GM19351 (cell line): ENCODE measurements around the gene NKIRAS1.

Source experiments
- ATAC-seq: cut with Tn5 transposase; IDR thresholded peaks from one replicate; pipeline ENCODE4 v1.9.1; 2021; ENCODE audit warnings: mild to moderate bottlenecking, moderate library complexity; ENCODE audit not compliant: unreplicated experiment

The NKIRAS1 gene

DNA sequence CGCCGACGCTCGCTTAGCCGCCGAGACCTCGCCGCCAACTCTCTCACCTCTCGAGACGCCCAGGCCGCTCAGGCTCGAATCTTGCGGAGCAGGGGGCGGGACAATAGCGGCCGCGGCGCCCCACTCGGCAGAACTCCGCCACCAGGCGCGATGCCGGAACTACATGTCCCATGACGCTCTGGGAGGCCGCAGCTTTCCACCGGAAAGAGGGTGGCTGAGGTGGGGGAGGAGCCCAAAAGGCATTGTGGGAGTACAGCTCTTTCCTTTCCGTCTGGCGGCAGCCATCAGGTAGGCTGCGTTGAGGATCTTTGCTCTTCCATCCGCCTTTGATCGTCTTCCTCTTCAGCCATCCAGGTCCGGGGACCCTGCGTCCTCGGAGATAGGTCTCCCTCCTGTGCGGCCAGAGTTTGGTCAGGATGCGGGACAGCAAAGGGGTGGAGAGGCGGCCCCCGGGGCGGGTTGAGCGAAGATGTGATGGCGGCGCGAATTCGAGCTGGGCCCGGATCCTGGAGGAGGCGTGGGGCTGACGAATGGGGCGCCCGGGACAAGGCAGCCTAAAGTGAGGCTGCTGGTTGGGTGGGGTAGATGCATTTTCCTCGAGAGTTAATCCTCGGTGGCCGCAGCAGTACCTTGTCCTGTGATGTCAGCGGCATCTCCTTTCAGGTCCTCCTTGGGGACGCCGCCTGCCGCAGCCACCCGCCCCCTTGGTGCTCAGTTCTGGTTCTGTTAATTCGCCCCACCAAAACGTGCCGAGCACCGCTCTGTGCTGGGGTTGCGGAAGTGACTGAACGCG lies at the start of gene NKIRAS1, which contains the start of gene RPL15:
Gene NKIRAS1 (minus strand): TSS at position 105 of the 793 bp plus-strand sequence. CDS start 6,086 bp downstream, outside the sequence.
Gene RPL15 (plus strand): TSS at position 247 of the 793 bp plus-strand sequence. CDS start 728 bp downstream, outside the sequence.
- ATAC-seq, result peak; percentile 88

DNA sequence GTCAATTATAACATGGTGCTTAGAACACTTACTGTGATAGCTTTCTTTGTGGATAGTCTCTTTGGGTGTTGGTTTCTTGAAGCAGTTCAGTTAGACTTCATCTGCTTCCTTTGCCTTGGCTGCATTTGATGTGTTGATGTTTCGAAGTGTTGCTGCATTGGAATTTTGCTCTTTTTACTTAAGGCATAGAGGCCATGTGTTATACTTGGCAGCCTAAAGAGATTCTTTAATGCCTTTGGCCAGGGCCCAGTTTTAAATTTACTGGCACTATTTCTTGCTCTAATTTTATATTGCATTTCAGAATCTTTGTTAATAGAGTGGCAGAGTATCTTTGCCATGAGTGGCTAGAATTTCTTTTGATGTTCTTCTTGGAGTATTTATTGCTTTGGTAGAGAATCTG lies 49.5 kb upstream of the NKIRAS1 start:
- ATAC-seq, result no peak

DNA sequence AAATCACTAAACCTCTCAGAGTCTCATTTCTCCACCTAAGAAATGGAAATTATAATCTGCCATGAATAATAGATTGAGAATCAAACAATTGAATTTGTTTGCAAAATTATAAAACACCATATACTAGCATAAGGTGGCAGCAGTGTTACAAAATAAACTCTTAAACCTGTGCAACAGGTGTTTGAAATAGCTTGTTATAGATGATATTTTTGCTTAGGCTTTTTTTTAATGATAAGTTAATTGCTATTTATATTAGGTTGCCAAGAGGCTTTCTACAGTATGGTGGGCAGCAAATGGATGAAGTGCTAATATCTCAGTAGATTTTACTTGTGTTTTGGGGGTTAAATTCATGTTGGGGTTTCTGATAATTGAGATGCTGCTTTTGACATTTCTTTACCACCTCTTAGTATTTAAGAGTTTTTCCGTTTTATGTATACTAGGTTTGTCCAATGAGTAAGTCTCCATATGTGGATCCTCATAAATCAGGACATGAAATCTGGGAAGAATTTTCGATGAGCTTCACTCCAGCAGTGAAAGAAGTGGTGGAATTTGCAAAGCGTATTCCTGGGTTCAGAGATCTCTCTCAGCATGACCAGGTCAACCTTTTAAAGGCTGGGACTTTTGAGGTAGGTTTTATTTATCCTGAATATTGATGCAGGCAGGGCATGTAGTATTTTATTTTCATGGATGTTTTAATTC lies 47.9 kb upstream of the NKIRAS1 start:
- ATAC-seq, result no peak

DNA sequence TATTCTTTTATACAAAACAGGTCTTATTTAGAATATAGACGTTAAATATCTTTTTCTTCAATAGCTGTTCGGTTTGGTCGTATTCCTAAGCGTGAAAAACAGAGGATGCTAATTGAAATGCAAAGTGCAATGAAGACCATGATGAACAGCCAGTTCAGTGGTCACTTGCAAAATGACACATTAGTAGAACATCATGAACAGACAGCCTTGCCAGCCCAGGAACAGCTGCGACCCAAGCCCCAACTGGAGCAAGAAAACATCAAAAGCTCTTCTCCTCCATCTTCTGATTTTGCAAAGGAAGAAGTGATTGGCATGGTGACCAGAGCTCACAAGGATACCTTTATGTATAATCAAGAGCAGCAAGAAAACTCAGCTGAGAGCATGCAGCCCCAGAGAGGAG lies 45.1 kb upstream of the NKIRAS1 start:
- no peak for ATAC-seq

DNA sequence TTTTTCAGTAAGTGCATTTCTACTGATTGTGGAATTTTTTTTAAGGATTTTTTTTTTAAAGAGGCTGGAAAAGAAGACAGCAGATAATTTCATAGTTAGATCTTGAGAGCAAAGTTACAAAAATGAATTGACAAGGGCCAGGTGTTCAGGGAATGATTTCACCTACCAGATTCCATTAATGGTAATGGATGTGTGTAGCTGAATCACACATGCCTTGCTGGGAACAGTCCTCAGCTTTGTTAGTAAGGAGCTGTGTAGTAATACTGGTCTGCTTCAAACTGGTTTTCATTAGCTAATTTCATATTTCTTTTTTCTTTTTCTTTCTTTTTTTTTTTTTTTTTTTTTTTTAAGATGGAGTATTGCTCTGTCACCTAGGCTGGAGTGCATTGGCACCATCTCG lies 44.3 kb upstream of the NKIRAS1 start:
- ATAC-seq, result no peak

DNA sequence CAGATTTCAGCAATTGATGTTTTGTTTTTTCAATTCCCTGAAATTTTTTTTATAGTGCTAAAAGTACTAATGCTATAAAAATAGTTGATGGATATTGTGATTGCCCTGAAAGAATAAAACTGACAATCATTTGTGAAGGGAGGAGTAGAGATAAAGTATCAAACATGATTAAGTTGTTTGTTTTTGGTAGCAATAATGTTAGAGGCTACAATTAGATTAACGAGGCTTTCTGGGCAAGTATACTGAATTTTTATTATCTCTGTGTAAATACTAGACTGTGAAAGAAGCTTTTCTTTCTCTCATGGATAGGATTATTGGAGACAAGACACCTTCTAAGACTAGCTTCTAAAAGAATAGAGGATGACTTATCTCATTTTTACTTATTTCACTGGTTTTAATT lies 43.9 kb upstream of the NKIRAS1 start:
- ATAC-seq, result no peak

DNA sequence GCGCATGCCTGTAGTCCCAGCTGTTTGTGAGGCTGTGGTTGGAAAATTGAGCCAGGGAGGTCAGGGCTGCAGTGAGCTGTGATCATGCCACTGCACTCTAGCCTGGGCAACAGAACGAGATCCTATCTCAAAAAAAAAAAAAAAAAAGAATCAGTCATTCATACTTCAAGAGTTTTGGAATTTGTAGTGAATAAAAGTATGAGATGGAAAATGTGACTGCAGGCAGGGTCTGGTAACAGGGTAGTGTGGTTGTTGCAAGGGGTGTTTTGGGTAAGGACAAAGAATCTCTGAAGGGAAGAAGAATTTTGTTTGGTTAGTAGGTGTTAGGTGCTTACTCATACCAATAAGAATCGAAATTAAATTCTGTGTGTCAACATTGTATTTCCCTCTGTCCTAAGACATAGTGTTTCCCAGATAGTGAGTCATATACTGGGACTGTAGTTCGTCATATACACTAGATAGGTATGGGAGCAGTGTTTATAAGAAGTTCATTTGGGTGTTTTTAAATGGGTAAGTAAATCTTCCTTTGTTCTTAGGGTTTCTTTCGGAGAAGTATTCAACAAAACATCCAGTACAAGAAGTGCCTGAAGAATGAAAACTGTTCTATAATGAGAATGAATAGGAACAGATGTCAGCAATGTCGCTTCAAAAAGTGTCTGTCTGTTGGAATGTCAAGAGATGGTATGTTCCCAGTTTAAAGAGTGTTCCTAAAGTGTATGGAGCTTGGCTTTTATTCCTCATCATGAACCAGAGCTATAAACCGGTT lies 42.5 kb upstream of the NKIRAS1 start:
- peak; percentile 53 for ATAC-seq

DNA sequence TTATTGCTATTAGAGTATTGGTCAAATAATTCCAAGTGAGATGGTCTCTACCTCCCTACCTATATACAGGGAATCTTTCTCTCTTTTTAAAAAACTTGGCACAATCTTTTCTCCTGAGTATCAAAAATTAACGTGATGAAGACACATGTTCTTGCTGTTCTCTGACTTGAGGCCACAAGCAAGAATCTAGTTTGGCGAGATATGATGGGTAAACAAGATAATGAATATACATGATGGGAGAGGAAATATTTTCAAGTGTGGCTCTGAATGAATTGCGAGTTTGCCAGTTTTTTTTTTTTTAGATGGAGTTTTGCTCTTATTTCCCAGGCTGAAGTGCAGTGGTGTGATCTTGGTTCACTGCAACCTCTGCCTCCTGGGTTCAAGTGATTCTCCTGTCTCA lies 39.9 kb upstream of the NKIRAS1 start:
- ATAC-seq, result no peak

DNA sequence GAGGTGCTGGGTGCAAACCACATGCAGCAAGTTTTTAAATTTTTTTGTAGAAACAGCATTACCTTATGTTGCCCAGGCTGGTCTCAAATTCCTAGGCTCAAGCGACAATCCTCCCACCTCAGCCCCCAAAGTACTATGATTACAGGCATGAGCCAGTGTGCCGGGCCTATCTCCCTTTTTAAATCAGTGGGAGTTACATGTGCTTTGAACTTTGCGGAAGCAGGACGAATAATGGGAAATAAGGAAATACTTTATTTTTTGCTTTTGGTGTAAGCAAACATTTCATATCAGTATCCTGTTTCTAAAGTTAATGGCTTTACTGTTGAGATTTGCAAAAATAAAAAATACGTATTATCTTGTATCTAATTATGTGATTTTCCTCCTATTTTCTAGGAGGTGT lies 37.4 kb upstream of the NKIRAS1 start:
- no peak for ATAC-seq

DNA sequence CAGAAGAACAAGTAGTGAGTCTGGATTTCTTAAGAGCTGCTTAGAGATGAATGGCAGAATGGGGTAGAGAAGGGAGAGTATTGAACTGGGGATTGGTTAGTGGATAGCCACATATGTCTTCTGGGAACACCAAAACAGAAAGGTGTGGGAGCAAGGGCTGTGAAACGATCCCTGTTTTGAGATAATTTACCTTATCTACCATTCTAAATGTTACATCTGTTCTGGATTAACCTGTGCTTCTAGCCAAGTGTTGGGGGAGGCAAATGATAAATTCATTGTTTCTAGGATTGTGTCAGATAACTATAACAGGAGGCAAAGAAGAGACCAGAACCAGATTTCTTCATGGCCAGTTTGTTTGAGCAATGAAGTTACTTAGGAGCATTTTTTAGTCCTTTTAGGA lies 36.7 kb upstream of the NKIRAS1 start:
- ATAC-seq, result no peak

DNA sequence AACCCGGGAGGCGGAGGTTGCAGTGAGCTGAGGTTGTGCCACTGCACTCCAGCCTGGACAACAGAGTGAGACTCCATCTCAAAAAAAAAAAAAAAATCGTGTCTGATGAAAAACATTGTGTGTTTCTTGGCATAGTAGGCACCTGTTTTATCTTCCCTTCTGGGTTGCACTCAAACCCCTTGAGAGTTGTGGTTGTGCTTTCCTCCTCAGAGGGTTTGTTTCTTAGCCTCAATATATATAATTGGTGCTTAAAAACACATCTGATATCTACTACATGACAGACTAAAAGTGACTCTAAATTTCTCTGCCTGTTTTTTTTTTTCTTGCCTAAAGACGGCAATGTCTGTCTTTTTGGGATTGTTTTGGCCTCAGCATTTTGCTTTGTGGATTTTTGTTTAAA lies 35.9 kb upstream of the NKIRAS1 start:
- ATAC-seq, result peak; percentile 43

DNA sequence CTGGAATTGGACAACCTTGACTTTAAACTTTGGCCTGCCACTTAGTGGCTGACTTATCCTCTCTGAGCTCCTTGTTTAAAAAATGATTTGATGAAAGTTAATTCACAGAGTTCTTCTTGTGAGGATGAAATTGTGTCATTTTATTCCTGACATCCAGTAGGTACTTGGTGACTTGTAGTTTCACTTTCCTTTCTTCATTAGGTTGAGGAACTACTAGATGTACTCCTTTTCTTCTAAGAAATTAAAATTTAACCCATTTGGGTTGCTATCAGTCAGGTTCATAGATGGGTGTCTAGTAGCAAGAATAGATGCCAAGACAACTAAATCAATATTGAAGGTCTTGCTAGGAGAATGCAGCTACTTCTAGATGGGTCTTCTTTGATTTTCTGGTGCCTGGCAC lies 33.5 kb upstream of the NKIRAS1 start:
- peak; percentile 21 for ATAC-seq

DNA sequence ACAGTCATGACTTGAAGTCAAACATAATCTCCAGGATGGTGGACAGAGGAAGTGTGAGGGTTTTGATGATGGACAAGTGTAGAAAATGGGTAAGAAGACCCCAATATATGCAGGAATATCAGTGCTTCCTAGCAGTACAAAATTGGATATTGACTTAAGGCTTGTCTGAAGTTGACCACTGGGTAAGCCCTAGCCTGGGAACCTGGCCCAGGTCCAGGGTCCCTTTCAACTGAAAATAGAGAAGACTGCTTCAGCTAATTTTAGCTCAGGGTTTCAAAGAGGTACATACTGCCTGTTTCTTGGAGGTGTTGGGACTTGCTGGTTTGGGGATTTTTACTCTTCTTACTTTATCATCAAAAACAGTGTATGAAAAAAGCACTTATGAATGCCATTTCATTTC lies 33.0 kb upstream of the NKIRAS1 start:
- peak; percentile 15 for ATAC-seq

DNA sequence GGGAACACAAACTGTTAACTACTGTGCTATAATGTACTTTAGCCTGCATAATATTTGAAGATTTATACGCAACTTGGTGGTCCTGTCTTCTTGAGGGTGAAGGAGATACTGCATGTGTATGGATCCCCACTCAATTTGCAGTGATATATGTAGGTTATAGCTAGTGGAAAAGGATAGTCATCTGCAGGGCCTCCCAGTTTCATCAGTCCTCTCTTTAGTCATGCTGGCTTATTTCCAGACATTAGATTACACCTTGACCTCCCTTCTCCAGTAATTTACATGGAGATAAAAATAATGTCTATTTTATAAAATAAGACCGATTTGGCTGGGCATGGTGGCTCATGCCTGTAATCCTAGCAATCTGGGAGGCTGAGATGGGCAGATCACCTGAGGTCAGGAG lies 32.0 kb upstream of the NKIRAS1 start:
- no peak for ATAC-seq

DNA sequence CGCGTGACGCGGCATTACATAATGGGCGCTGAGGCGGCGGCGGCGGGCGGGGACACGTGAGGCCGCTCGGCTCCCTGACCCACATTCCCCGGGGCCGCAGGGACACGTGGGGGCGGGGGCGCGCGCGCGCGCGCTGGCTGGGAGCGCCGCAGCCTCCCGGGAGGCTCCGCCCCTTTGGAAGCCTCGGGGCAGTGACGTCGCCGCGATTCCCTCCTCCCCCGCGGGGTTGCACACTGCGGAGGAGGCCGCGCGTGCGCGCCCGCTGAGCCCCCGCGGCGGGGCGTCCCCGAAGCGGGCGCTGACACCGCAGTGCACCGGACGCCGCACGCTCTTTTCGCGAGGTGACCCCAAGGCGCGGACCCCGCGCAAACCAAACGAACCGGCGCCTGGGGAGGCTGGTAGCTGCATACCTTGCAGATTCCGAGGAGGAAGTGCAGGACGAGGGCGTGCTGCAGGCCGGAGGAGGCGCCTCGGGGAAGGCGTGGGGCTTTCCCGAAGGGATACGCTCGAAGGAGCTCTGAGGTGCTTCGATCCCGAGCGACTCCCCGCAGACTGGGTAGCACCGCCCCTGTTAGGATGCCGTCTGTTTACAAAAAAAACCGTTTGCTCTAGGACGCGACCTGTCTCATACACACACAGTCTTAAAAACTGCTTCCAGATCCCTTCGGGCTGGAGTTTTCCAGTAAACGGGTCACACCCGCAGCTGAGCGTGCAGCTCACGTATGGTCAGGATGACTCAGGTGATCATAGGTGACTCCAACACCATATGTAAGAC lies 29.3 kb upstream of the NKIRAS1 start:
- peak; percentile 70 for ATAC-seq

DNA sequence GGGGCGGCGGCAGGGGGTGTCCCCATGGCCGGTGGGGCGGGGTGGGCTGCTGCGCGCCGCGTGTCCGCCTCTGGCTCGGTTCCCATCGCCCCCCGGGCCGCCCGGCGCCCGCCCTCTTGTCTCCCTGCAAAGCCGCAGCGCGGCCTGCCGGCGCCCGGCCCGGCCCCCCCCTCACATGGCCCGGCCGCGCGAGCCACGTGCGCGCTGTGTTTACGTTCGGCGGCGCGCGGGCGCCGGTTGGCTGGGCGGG lies 28.8 kb upstream of the NKIRAS1 start:
- no peak for ATAC-seq

DNA sequence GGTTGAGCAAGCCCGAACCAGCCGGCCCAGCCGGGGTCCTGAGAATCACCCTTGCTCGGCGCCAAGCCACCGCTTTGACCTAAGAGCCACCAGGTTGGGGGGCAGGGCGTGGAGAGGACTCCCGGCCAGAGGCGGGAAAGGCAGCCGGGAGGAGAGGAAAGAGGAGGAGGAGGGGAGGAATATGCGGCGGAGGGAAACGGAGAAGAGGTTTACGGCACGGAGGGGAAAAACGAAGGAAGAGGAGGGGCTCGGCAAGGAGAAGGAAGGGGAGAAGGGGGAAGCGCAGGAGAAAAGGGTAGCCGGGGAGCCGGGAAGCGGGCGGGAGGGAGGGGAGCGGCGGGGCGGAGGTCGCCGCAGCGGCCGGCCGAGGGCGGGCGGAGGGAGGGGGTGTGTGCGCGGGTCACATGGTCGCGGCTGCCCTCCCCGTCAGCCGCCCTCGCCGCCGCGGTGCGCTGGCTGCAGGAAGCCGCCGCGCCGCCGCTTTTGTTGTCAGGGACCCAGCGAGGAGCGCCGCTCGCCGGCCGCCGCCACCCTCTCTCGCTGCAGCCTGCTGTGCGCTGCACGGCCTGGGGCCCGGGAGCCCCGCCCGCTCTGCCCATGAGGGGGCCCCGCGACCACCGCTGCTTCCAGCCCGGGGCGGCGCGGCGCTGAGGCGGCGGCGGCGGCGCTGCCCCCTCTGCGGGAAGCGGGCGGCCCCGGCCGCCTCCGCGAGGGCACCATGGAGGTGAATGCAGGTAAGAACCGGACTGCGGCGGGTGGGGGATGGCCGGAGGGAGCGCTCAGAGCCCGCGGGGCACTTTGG lies 28.3 kb upstream of the NKIRAS1 start, which contains the start of gene NR1D2:
Gene NR1D2 (plus strand): TSS at position 426 of the 802 bp plus-strand sequence. CDS start 293 bp downstream, at position 719.
- ATAC-seq, result peak; percentile 57

DNA sequence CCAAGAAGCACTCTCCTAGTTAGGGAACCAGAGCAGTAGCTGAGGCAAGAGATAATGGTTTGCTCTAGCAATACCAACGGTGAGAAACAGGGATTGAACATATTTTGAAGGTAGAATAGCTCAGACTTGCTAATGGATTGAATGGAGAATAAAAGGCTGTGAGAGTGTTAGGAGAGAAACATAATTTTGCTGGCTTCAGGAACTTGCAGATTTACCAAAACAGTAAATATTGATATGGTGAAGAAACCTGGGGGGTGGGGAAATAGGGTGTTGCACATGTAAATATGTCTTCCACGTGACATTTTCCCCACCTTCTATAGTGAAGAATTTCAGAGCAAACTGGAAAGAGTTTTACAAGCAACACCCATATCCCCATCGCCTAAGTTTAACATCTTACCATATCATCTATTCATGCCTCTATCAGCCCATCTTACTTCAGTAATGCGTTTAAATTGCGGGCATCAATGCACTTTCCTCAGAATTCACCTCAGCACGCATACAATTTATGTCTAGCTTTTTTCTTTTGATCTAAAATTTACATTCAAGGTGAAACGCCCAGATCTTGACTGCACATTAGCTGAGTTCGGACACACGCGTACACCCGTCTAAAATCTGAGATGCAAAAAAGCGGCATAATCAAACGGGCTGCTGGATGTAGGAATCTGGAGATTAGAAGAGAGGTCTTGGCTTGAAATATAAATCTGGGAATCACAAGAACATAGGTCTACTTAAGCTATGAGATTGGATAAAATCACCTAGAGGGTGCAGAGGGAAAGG lies 27.4 kb upstream of the NKIRAS1 start:
- ATAC-seq, result no peak

DNA sequence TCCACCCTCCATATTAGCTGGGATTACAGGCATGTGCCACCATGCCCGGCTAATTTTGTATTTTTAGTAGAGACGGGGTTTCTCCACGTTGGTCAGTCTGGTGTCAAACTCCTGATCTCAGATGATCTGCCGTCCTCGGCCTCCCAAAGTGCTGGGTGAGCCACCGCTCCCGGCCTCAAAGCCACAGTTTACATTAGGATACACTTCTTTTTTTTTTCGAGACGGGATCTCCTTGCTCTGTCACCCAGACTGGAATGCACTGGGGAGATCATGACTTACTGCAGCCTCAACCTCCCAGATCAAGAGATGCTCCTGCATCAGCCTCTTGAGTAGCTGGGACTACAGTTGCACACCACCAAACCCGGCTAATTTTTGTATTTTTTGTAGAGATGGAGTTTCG lies 25.8 kb upstream of the NKIRAS1 start:
- ATAC-seq, result no peak
